GM21367 (cell line): ENCODE data around the gene GALR2.
"Not testable (repeated sequence)": the region's sequence is repeated elsewhere in the genome, so short reads cannot be mapped to it uniquely, and the experiment has no call there.

Experiments
- ATAC-seq: cut with Tn5 transposase; IDR thresholded peaks from one replicate; pipeline ENCODE4 v1.9.1; 2021; ENCODE audit not compliant: unreplicated experiment

Gene GALR2, protein sequence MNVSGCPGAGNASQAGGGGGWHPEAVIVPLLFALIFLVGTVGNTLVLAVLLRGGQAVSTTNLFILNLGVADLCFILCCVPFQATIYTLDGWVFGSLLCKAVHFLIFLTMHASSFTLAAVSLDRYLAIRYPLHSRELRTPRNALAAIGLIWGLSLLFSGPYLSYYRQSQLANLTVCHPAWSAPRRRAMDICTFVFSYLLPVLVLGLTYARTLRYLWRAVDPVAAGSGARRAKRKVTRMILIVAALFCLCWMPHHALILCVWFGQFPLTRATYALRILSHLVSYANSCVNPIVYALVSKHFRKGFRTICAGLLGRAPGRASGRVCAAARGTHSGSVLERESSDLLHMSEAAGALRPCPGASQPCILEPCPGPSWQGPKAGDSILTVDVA

DNA sequence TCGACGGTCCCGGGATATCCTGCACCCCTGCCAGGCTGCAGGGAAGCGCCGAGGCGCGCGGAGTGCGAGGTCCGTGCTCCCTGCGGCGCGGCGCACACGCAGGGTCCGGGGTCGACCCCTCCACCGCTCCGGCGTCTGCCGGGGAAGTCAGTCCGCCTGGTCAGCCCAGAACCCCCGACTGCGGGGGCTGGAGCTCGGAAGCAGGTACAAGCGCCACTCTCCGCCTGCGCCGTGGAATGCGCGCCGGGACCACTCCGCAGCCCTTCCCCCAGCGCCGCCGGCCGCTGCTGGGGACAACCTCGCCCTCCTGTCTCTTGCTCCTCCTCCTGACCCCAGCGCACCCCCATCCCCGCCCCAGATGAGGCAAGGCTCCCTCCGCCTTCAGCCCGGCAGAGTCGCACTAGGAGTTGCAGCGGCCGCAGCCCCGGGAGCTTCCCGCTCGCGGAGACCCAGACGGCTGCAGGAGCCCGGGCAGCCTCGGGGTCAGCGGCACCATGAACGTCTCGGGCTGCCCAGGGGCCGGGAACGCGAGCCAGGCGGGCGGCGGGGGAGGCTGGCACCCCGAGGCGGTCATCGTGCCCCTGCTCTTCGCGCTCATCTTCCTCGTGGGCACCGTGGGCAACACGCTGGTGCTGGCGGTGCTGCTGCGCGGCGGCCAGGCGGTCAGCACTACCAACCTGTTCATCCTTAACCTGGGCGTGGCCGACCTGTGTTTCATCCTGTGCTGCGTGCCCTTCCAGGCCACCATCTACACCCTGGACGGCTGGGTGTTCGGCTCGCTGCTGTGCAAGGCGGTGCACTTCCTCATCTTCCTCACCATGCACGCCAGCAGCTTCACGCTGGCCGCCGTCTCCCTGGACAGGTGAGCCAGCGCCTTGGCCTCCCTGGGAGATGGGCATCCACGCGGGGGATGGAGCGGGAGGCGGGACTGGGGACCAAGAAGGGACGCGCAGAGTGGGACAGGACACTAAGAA, at the start of gene GALR2:
Gene GALR2, plus strand, starts transcription at position 392 of the 974 bp plus-strand sequence. Its CDS starts 103 bp downstream, at position 495.
- no peak for ATAC-seq

DNA sequence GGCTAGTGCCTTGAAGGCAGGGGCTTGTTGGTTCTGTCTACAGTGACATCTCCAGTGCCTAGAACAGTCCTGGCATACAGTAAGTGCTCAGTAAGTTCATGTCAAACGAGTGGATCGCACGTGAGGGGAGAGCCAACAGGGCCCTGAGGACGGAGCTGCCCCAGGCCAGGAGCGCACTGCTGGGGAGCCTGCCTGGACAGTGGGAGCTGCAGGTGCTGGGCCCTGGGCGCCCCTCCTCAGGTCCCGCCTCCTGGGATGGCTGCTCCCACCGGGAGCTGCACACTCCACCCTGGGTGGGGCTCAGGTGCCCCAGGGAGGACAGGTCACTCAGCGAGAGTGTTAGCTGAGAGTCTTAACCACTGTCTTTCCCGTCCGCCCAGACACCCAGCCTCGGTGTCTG, 49.3 kb upstream of the GALR2 start:
- ATAC-seq: no peak

DNA sequence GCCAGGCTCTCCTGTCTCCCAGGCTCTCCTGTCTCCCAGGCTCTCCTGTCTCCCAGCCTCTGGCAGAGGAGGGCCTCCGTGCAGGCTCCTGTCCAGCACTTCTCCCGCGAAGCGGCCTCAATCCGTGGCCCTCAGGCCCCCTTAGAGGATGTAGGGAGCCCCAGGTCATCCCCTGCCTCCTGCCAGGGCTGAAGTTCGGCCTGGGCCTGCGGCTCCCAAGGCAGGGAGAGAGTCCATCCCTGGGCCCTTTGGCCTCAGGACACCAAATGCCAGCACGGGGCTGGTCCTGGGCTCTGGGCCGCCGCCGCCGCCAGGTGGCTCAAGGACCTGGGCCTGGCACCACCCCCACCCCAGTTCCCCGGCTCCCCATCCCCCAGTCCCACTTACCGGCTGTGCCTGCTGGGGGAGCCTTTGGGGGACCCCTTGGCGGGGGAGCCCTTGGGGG, 47.8 kb upstream of the GALR2 start:
- ATAC-seq: no peak

DNA sequence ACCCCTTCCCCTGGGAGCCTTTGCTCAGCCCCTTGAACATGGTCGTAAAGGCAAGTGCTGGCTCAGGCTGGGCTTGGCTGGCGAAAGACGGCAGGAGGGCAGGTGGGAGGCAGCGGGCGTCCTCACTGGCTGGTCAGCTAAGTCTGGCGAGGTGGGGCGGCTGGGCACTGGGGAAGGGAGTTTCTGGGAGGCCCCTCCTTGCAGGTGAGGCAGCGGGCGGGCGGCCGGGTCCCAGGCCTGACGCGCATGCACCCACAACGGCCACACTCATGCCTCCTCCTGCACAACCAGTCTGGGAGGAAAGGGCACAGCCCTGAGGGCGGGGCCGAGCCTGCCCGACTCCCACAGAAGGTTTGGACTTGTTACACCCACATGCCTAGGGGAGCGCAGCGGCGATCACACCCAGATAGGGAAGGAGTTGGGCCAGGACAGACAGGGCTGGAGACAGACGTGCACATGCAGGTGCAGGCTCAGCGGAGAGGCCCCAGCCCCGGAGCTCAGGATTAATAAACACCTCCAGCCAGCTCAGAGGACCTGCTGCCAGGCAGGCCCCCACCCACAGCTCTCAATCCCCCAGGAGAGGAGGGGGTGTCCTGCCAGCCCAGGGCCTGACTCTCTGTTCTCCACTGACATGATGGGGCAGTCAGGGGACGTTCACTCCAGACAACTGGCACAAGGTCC, 47.3 kb upstream of the GALR2 start, which contains the start of gene EVPL:
Gene EVPL, minus strand, starts transcription at position 148 of the 681 bp plus-strand sequence. Its CDS starts 108 bp downstream, at position 40.
- no peak for ATAC-seq

DNA sequence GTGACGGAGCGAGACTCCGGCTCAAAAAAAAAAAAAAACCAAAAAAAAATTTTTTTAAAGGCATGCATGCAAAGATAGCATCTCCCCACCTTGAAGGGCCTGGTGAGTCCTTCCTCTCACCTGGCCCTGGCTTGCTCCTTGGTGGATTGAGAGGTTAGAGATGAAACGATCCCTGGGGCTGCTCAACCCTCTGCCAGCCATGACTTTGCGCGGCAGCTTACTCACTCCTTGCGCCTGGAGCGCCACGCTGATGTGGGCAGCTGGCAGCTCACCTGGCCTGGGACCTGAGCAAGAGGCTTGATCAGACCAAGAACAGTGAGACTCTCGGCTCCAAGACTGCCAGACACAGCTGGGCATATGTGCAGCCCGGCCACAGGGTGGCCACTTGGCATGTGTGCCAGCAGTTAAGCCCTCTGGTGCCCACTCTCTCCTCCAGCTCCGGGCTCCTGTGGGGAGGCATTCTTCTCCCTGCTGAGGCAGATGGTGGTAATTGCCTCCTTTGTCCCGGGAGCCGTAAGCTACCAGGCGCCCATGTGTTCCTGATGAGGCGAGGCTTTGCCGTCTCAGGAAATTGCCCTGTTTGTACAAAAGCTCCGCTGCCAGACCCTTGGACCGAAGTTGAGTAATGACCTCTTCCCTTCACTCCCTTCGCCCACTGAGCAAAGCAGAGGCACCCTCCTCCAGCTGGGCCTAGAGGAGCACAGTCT, 42.4 kb upstream of the GALR2 start:
- no peak for ATAC-seq

DNA sequence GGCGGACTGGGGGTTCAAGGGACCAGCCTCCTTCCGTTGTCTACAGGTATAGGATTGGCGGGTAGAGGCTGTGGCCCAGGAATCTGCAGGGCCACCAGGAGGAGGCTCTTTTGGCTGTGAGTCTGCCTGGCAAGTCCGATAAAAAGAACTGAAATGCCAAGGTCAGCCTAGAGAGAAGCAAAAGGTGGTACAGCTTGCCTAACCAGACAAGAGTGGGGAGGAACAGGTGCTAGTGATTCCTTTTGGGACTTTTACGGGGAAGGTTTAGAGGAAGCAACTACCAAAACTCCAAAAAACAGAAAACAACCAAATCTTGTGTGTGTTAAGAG, 41.8 kb upstream of the GALR2 start:
- no peak for ATAC-seq

DNA sequence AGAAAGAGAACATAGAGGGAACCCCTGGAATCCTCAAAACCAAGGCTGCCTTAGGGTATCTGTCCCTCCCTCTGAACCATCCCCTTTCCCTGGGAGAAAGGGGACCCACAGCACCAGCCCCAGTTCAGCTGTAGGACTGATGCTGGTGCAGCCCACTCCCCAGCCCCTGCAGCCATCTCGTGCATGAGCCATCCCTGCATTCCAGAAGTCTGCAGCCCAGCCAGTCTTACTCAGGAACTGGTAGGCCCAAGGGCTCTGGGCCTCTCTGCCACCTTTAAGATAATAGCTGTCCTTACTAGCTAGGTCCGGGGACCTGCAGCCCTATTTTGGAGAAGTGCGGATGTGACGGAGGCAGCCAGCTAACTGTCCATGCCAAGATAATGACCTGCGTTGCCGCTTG, 41.4 kb upstream of the GALR2 start:
- ATAC-seq: no peak

DNA sequence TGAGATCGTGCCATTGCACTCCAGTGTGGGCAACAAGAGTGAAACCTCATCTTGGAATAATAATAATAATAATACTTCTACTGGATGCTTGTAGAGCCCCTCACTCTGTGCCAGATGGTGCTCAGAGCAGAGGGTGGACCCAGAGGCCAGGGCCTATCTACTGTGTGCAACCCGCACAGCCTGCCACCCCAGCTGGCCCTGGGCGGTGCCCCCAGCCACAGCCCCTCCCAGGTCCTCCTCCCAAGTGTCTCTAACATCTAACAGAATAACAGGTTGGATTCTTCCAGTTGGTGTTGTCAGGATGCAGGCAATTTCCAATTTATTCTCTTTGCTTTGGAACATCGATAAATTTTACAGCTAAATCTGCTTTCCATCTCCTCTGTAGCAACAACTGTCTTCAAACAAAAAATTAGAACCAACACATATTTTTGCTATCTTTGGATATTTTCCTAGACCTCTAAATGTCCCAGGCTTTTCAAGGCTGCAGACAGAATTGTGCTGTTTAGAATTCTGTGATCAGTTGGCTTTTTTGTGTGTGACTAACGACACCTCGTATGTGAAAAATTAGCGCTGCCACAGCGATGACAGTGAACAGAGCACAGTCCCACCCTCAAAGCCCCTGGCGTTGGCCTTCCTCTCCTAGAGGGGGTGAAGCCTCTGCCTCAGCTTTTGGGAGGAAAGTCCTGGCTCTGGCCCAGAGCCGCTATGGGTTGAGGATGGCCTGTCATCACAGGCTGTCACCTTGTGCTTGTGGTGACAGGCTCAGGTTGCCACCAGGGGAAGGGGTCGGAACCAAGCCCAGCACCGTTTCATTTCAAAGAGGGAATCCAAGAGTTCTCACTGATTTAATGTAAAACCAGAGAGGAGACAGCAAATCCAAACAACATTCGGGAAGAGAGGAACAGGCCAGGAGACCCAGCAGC, 39.9 kb upstream of the GALR2 start:
- no peak for ATAC-seq

DNA sequence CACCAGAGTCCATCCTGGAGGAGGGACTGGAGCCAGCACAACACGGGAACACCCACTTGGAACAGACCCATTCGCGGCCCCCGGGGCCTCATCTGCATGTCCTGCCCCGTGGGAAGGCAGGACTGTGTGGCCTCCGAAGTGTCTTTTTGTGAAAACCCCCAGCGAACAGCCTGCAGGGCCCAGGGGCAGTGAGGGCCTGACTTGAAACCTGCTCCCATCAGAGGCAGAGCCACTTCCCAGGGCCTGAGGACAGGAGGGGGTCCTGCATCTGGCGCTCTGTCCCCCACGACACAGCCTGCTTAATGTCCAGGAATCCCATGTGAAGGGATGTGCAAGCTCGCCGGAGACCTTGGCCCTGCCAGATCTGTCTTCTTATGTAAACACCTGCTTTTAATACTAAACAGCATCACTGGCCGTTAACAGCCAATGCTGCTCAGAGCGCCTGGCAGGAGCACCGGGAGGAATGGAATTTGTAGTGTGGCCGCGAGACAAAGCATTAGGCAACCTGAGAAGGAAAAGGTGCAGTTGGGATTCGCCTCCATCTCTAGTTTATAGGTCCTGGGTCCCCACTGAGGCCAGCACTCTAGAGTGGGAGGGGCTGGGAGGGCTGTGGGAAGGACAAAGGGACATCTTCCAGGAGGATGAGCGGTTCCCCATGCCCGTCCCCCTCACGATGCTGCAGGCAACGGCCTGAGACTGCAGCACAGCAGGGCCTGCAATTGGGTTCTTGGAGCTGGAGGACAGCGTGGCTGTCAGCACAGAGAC, 37.9 kb upstream of the GALR2 start:
- ATAC-seq: no peak

DNA sequence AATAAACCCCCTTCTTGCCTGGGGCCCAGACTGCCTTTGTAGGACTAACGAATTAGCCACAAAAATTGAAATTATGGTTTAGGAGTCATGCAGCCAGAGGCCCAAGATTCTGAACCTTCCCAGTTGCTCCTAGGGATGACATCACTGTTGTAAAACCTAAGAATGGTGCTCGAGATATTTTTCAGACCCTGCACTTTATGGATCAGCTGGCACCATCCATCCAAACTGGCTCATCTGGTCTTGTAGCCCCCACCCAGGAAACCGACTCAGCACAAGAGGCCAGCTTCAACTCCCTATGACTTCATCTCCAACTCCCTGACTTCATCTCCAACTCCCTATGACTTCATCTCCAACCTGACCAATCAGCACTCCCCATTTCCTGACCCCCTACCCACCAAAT, 36.5 kb upstream of the GALR2 start:
- ATAC-seq: no peak

DNA sequence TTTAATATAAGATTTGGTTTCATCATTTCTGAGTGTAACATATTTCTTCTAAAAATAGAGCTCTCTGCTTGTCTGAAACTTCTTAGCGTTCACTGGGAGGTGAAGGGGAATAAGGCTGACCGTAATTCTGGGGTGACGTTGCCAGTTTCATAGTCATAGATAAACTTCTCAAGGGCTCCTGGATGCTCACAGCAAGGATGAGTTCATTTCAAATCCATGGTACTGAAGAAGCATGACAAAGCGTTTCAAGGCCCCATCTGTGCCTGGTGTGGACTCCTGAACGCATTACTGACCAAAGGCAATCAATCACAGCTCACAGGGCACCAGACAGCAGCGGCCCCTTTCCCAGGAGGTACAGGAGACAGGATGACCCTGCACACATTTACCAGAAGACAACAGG, 35.5 kb upstream of the GALR2 start:
- ATAC-seq: no peak

DNA sequence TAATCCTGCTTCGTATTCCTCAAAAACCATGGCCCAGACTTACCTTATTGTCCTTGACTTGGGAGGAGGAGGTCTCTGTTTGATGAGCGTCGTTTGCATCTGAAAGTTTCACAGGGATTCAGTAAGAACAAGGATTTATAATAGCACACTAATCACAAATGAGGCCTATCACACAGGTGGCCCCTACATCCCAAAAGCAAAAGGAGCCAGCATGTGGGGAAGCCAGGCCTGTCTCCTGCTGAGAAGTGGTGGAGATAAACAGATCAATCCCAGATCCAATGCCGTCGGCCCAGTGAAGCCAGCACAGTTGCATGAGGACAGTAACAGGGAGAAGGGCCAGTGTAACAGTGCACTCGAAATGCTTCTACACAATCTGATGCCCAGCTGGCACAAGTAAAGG, 34.2 kb upstream of the GALR2 start:
- ATAC-seq: no peak

DNA sequence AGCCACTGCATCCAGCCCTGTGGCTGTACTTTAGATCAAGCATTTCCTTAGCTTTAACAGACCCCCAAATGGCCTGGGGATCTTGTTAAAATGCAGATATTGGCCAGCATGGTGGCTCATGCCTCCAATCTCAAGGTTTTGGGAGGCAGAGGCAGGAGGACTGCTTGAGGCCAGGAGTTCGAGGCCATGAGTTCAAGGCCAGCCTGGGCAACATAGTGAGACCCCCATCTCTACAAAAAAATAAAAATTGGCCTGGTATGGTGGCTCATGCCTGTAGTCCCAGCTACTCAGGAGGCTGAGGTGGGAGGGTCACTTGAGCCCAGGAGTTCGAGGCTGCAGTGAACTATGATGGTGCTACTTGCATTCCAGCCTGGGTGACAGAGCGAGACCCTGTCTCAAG, 31.7 kb upstream of the GALR2 start:
- ATAC-seq: not testable (repeated sequence)

DNA sequence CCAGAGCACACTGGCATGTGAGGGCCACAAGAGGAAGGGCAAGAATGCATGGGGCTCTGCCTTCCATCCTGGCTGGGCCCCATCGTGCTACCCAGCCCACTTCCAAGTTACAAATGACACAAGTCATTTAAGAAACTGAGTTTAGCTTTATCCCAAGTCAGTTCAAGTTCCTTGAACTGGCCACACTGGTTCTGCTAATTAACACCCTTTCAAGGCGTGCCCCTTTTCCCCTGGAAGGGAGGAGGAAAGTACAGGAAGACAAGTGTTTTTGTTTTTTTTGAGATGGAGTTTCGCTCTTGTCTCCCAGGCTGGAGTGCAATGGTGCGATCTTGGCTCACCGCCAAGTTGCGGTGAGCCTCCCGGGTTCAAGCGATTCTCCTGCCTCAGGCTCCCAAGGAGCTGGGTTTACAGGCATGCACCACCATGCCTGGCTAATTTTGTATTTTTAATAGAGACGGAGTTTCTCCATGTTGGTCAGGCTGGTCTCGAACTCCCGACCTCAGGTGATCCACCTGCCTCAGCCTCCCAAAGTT, 30.0 kb upstream of the GALR2 start:
- not testable (repeated sequence) for ATAC-seq

DNA sequence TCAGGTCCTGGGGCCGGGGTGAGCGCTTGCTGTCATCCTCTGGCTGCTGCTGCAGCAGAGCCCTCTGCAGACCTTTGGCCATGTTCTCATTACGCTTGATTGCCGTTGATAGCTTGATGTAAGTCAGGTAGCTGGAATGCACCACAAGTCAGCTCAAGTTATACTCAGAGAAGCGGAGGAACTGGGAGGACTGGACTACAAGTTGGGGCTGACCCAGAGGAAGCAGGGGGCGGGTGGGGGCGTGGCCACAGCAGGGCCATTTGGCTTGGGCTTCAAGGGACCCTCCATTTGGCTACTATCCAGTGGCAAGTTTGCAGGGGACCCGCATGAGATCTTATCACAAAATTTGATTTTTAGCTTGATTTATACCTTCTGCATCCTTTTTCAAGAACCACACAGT, 28.5 kb upstream of the GALR2 start:
- ATAC-seq: no peak

DNA sequence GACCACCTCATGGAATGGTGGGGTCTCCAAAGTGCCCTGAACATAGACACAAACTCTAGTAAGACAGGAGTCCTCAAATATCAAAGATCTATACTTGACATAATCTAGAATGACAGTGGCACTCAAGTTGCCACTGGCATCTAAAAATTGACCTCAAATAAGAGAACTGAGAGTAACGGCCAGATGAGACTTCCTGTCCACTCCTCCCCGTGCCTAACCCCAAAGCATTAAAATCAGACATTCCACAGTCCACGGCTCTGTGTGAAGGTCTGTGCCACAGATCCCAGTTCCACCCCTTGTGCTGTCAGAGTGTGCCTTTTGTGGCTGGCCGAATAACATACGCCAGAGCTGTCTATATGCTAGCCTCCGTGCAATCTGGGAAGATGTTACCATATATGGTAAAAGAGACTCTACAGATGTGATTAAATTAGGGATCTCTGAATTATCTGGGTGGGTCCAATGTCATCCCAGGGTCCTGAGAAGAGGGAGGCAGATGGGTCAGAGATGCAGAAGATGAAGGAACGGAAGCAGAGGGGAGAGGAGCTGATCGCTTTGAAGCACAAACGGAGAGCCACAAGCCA, 26.5 kb upstream of the GALR2 start:
- ATAC-seq: no peak

DNA sequence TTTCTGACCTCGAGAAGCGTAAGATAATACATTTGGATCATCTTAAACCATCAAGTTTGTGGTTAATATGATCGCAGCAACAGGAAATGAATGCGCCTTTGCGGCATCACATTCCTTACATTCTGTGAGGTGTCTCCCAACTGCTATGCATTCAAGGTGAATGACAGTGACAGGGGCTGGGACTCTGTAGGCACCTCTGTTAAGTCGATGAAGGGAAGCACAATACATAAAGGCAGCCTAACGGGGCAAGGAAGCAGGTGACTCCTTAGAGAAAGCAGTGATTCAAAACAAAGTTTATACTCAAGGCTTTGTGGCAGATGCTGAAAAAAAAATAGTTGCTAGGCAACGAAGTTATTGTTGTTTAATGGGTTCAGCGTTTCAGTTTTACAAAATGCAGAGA, 25.9 kb upstream of the GALR2 start:
- ATAC-seq: no peak

DNA sequence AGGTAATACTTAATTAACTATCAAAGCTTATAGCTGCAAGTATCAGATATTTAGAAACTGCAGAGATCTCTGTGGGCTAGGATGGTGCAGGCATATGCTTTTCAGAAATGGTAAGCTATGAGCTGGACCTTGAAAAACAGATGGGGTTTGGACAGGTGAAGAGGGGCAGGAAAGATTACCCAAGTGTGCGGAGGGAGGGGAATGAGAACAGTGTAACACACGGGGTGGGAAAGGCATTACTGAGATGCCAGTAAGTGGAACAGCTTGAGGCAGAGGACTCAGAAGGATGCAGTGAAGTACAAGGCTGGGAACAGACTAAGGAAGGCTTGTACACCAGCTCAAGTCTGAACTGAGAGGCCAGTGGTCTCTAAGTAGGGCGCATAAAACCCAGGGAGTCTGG, 25.3 kb upstream of the GALR2 start:
- ATAC-seq: no peak
